GM12873 (cell line): ENCODE data around the gene MYRFL.

Experiments
- TF ChIP-seq, protein P1 (sequence below): IDR thresholded peaks from 2 replicates; pipeline ENCODE4 v1.5.1; 2012; ENCODE audit warnings: low read depth, mild to moderate bottlenecking, moderate library complexity, low read length, control low read depth; ENCODE audit not compliant: insufficient read depth; ENCODE audit errors: missing control alignments

MYRFL gene

DNA sequence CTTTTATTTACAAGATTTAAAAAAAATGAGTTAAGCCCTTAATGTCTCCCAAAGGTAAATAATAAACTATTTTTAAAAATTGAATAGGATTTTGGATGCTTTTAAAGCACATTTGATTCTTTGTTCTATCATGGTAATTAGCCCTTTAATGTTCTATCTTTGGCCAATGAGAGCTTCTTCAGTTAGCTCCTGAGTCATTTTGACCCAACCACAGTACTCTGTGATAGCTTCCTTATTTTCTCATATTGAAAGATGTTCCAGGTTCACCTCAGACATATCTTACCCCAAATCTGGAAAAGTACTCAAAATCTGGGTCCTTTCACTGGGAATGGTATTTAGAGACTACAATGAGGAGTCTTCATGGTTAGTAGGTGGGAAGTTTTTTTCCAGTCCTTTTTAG lies 98.0 kb downstream of the MYRFL start:
- TF ChIP-seq, protein P1, sequence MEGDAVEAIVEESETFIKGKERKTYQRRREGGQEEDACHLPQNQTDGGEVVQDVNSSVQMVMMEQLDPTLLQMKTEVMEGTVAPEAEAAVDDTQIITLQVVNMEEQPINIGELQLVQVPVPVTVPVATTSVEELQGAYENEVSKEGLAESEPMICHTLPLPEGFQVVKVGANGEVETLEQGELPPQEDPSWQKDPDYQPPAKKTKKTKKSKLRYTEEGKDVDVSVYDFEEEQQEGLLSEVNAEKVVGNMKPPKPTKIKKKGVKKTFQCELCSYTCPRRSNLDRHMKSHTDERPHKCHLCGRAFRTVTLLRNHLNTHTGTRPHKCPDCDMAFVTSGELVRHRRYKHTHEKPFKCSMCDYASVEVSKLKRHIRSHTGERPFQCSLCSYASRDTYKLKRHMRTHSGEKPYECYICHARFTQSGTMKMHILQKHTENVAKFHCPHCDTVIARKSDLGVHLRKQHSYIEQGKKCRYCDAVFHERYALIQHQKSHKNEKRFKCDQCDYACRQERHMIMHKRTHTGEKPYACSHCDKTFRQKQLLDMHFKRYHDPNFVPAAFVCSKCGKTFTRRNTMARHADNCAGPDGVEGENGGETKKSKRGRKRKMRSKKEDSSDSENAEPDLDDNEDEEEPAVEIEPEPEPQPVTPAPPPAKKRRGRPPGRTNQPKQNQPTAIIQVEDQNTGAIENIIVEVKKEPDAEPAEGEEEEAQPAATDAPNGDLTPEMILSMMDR: no peak

DNA sequence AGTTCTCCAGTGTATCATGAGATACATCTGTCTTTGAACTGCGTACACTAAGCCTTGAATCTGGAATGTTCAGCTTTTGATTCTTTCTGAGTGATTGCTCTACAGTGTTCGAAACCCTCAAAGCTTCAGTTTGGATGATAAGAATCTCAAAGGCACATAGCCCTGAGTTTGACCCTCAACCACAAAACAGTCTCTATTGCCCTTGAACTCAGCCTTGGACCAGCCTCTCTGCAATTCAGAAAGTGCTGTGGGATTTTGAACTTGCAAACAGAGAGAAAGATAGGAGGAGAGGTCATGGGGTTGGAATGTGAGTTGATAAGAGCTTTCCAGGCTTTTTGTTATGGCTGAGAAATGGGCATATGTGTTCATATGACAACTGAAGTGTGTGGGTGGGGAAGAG lies 100.3 kb downstream of the MYRFL start:
- TF ChIP-seq, protein P1: no peak

DNA sequence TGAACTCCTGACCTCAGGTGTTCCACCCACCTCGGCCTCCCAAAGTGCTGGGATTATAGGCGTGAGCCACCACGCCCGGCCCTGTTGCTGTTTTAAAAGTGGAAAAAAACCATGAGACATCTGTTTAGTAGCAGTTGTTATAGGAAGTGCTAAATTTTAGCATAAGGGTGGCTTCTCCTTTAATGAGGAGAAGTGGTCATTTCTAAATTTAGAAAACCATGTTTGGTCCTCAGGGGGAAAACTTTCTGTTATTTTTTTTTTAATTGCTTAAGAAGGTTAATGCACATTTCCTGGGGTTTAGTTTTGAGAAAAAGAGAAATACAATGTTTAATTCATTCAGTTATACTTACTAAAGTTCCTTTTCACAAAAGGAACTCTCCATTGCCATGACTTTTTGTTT lies 102.1 kb downstream of the MYRFL start:
- TF ChIP-seq, protein P1: no peak

DNA sequence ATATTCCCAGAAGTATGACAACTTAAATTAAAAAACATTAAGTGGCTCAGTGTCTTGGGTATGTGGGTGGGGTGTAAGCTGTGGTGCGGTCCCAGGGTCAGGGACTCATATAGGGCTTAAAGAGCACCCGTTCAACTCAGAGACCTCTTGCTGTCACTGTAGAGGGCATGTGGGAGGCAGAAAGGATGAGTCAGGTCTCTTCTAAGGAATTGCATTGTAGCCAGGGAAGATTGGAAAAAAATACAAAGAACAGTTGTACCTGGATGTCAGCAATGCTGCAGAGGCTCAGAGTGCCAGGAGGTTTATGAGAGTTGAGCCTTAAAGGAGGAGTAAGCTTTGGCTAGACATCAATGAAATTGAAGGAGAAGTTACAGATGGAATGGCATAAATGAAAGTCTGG lies 104.1 kb downstream of the MYRFL start:
- TF ChIP-seq, protein P1: no peak

DNA sequence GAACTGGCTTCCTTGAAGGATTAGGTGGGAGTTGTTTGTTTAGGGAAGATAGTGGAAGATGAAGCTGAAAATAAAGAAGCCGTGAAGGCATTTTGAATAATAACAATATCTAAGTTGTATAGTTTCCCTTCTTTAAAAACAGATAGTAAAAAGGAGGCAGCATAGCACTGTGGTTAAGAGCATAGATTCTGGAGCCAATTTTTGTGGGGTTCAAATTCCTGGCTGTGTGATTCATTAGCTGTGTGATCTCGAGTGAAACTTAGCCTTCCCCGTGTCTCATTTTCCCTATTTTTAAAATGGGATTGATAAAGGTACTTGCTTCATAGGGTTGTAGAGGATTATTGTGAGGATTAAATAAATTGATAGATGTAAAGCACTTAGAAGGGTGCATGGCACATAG lies 104.5 kb downstream of the MYRFL start:
- TF ChIP-seq, protein P1: no peak

DNA sequence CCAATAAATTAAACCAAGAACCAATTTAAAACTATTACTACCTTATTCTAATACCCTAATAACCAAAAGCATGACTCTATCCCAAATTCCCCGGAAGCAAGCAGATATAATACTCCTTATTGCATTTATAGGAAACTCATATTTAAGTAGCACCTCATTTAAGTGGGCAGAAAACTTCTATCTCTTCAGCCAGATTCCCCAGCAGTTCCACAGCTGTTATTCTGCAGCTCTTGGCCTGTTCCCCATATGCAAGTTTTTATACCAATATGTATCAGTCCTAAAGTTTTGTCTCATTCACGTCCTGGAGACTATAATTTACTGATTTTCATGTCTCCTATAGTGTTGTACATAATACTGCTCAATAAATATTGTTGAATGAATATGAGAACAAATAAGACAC lies 106.5 kb downstream of the MYRFL start:
- TF ChIP-seq, protein P1: no peak

DNA sequence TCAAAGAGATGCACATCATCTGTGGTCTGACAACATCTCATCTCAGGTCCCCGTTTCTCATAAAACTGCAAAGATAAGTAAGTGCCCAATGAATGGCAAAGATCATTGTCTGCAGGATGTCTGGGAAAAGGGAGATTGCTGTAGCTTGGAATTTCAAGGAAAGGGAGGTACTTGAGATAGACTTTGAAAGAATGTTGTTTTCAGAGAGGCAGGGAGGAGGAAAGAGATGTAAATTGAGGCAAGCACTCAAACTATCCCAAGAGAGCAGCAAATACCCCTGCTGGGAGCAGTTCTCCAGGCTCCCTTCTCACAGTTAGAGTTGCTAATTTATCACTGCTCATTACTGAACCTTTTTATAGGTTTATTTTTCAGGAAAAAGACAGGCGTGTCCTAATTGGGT lies 107.1 kb downstream of the MYRFL start:
- TF ChIP-seq, protein P1: no peak
